SK-N-MC (cell line): ENCODE results near the gene KRTAP5-6.

Experiments
- EZH2 ChIP-seq: fragments of 200-600 bp; sonication (generic); IDR thresholded peaks from one replicate; pipeline ENCODE4 v1.6.1; 2017; ENCODE audit warnings: antibody characterized with exemption
- FOXP2 ChIP-seq: optimal IDR thresholded peaks from 2 replicates; pipeline ENCODE3; 2011; ENCODE audit warnings: mild to moderate bottlenecking, moderate library complexity; ENCODE audit not compliant: insufficient read depth; ENCODE audit errors: extremely low read length, control extremely low read depth
- POLR2AphosphoS5 ChIP-seq: IDR thresholded peaks from 2 replicates; pipeline ENCODE4 v1.6.1; 2012; ENCODE audit warnings: mild to moderate bottlenecking, low read depth, low read length, borderline replicate concordance

- TF ChIP-seq EZH2, result no peak
- no peak for TF ChIP-seq POLR2AphosphoS5
- no peak for TF ChIP-seq FOXP2
Observed at GRCh38 chr11:1703146-1703545, 6.2 kb downstream of the KRTAP5-6 start.
